CD4-positive, alpha-beta T cell (primary cell): ENCODE data around the gene CTDSP2. TPM values are rescaled to one million over a fixed set of nuclear protein-coding genes. Genes with fewer than 3 reads are reported as not detected.

Source experiments
- ATAC-seq: fragments of 200-7000 bp; cut with Tn5 transposase; one replicate; pipeline ENCODE4 v1.10.0; 2022; ENCODE audit warnings: mild to moderate bottlenecking; ENCODE audit not compliant: poor library complexity
- CTCF ChIA-PET: fragments of 350-600 bp; sonication (Branson Sonifier 250); formaldehyde crosslinking; loops from one replicate; lab custom pipeline; 2021; ENCODE audit warnings: antibody characterized with exemption, inconsistent platforms; lab: Charles Lee
- POLR2A ChIA-PET: fragments of 350-600 bp; sonication (Branson Sonifier 250); formaldehyde crosslinking; loops from one replicate; lab custom pipeline; 2021; ENCODE audit warnings: antibody characterized with exemption, inconsistent platforms; lab: Charles Lee
- DNase-seq, 14 experiments: peaks; one replicate each; pipeline ENCODE4 v3.0.0-alpha.2; 2013 to 2020; ENCODE audit warnings: mixed read lengths in 2 of 14
- H3K27ac ChIP-seq, 2 donors: one replicate each; pipeline versions ENCODE4 v1.5.1 to v1.7.0; 2013; ENCODE audit warnings: low read length in 2 of 2, low read depth in 1 of 2, mild to moderate bottlenecking in 1 of 2
- H3K27me3 ChIP-seq, 2 experiments: 1 replicate in 1 of 2; 2 replicates in 1 of 2; pipeline versions ENCODE4 v1.6.1 to v1.7.0; 2013; ENCODE audit warnings: low read length in 2 of 2, control low read depth in 1 of 2, mild to moderate bottlenecking in 1 of 2, moderate library complexity in 1 of 2; ENCODE audit not compliant: insufficient read depth in 2 of 2, control insufficient read depth in 1 of 2
- H3K36me3 ChIP-seq: one replicate; pipeline ENCODE4 v1.6.1; 2013; ENCODE audit warnings: low read length, control low read depth; ENCODE audit not compliant: insufficient read depth
- H3K4me1 ChIP-seq: one replicate; pipeline ENCODE4 v1.6.1; 2013; ENCODE audit warnings: low read length, control low read depth; ENCODE audit not compliant: insufficient read depth
- H3K4me3 ChIP-seq: one replicate; pipeline ENCODE4 v1.5.1; 2013; ENCODE audit warnings: mild to moderate bottlenecking, low read length, moderate library complexity
- H3K9me3 ChIP-seq, 2 experiments: 1 replicate in 1 of 2; 2 replicates in 1 of 2; pipeline versions ENCODE4 v1.6.1 to v1.7.0; 2013; ENCODE audit warnings: low read length in 2 of 2, mild to moderate bottlenecking in 2 of 2, control low read depth in 1 of 2, moderate library complexity in 1 of 2; ENCODE audit not compliant: control insufficient read depth in 1 of 2, insufficient read depth in 1 of 2
- H3K27ac Mint-ChIP-seq: one replicate; pipeline ENCODE4 v1.8.0; 2020; ENCODE audit warnings: mixed read lengths
- H3K27me3 Mint-ChIP-seq: one replicate; pipeline ENCODE4 v1.8.0; 2021; ENCODE audit warnings: mixed read lengths
- H3K36me3 Mint-ChIP-seq: one replicate; pipeline ENCODE4 v1.8.0; 2021; ENCODE audit warnings: low read depth, mixed read lengths
- H3K4me1 Mint-ChIP-seq: one replicate; pipeline ENCODE4 v1.8.0; 2021; ENCODE audit warnings: low read depth, mixed read lengths
- H3K4me3 Mint-ChIP-seq: one replicate; pipeline ENCODE4 v1.8.0; 2020; ENCODE audit warnings: mild to moderate bottlenecking, mixed read lengths
- H3K9me3 Mint-ChIP-seq: one replicate; pipeline ENCODE4 v1.8.0; 2020; ENCODE audit warnings: mixed read lengths
- intact Hi-C, 2 experiments: fragments of 100-400 bp; cut with DNase I in 1 of 2; cut with micrococcal nuclease in 1 of 2; formaldehyde crosslinking; loops; one replicate each; pipeline versions ENCODE4 v1.15.1 to v1.9.0; 2023 to 2025; cut with DNase I, micrococcal nuclease
- total RNA-seq, 174 experiments: library from RNA in 2 of 174; stranded (reverse) in 2 of 174; gene quantifications; one replicate each; pipeline ENCODE4 v1.2.3 and lab custom pipeline; 2021 to 2026
- TF ChIP-seq, protein P1 (sequence below): fragments of 200-600 bp; IDR thresholded peaks from one replicate; pipeline ENCODE4 v1.8.0; 2022; ENCODE audit warnings: antibody characterized with exemption, mild to moderate bottlenecking

The CTDSP2 gene
- total RNA-seq, 2 experiments from 2014 or later, result 86.2 to 86.4 TPM

DNA sequence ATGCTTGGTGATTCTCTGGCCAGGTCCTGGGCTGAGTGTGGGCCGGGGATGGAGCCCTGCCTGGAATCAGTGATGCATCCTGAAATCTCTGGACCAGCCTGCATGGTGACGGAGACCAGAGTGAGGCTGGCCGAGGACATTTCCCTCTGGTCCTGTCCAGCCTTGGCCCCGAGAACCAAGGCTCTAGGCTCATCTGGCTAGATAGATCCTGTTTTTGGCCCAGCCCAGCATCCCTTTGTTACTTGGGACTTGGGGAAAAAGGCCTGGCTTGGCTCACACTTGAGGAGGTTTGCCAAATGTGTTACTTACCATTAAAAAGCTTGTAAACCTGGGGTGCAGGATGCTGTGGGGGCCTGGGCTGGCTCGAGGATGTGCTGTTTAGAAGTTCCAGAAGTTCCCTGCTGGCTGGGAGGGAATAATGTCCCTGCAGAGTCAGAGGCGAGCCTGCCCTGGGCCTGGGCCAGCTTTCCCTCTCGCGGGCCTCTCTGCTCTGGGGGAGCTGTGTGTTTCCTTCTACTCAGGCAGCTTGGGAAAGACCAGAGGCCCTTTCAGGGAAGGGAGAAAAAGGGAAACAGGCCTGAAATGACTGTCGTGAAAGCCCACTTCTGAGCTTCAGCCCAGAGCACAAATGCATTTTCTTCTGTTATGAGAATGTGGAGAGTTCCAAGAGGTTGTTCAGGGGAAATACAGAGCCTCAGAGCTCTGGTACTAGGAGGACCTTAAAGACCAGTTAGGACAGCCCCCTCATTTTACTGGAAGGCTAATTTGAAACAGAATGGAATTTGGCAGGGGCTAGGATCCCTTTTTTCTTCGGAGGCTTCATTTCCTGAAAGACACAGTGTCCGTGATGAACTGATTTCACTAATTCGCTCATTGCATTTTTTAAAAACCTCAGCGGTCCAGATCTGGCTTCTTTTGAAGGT, 47.2 kb upstream of the CTDSP2 start:
- H3K9me3 ChIP-seq, result no peaks in the 10 kb centered on the region
- H3K4me3 ChIP-seq, result no peak overlapping the region
- TF ChIP-seq, protein P1, sequence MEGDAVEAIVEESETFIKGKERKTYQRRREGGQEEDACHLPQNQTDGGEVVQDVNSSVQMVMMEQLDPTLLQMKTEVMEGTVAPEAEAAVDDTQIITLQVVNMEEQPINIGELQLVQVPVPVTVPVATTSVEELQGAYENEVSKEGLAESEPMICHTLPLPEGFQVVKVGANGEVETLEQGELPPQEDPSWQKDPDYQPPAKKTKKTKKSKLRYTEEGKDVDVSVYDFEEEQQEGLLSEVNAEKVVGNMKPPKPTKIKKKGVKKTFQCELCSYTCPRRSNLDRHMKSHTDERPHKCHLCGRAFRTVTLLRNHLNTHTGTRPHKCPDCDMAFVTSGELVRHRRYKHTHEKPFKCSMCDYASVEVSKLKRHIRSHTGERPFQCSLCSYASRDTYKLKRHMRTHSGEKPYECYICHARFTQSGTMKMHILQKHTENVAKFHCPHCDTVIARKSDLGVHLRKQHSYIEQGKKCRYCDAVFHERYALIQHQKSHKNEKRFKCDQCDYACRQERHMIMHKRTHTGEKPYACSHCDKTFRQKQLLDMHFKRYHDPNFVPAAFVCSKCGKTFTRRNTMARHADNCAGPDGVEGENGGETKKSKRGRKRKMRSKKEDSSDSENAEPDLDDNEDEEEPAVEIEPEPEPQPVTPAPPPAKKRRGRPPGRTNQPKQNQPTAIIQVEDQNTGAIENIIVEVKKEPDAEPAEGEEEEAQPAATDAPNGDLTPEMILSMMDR, result no peak
- ChIA-PET POLR2A (no interaction called here), CTCF (interaction anchor here (0.7 kb wide), 1 partner anchor 42 kb away, joined by 3 read pairs; no protein-coding TSS in a partner anchor)
- DNase-seq (no peak), ATAC-seq (no peak)
- H3K27ac ChIP-seq, result peak overlapping the region in 1 of 2 donors; percentile 11
- H3K4me3 Mint-ChIP-seq, result peak overlapping the region; percentile 74
- H3K27me3 Mint-ChIP-seq, result no peaks in the 10 kb centered on the region
- no peaks in the 10 kb centered on the region for H3K36me3 ChIP-seq
- peaks cover 67% of the 10 kb centered on the region for H3K4me1 ChIP-seq
- intact Hi-C loops, result no loop called here
- H3K4me1 Mint-ChIP-seq, result peaks cover 48% of the 10 kb centered on the region
- H3K27ac Mint-ChIP-seq, result peak overlapping the region; percentile 82
- no peaks in the 10 kb centered on the region for H3K36me3 Mint-ChIP-seq
- no peaks in the 10 kb centered on the region for H3K9me3 Mint-ChIP-seq
- peaks cover 0 to 4% of the 10 kb centered on the region in 2 experiments for H3K27me3 ChIP-seq

GRCh38 chr12:57892232-57892972, 45.9 kb upstream of the CTDSP2 start:
- Mint-ChIP-seq H3K4me3 (no peak overlapping the region), H3K9me3 (no peaks in the 10 kb centered on the region), H3K4me1 (peaks cover 45% of the 10 kb centered on the region), H3K27me3 (no peaks in the 10 kb centered on the region), H3K27ac (no peak overlapping the region), H3K36me3 (no peaks in the 10 kb centered on the region)
- no peak for ATAC-seq
- ChIA-PET POLR2A (no interaction called here), CTCF (no interaction called here)
- TF ChIP-seq, protein P1, result no peak
- Histone ChIP-seq H3K4me3 (no peak overlapping the region), H3K9me3 (no peaks in the 10 kb centered on the region), H3K27me3 (peaks cover 0 to 4% of the 10 kb centered on the region in 2 experiments), H3K36me3 (no peaks in the 10 kb centered on the region), H3K4me1 (peaks cover 64% of the 10 kb centered on the region), H3K27ac (no peak overlapping the region)
- no peak for DNase-seq
- intact Hi-C loops, result no loop called here

DNA sequence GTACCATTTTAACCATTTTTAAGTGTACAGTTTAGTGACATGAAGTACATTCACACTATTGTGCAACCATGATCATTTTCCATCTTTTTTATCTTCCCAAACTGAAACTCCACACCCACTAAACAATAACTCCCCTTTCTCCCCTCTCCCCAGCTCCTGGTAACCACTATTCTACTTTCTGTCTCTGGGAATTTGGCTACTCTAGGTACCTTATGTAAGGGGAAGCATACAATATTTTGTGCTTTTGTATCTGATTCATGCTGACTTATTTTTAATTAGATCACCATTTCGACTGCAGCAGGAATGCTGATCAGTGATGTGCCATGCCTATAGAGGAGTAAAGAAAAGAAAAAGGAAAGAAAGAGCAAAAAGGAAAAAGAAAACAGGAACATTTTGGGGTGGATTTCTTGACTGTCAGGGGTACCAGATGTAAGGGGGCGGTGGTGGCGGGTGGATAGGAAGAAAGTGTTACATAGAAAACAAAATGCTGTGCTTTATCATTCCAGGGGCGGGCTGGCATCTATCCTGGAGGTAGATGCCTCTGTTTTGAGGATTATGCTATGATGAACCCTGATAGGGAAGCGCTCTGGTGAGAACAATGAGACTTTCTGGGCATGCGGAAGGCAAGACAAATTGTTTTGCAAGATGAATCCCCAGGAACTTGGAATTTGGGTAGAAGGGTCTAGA, 45.2 kb upstream of the CTDSP2 start:
- intact Hi-C loops, result no loop called here
- peaks cover 0 to 4% of the 10 kb centered on the region in 2 experiments for H3K27me3 ChIP-seq
- H3K4me3 ChIP-seq, result no peak overlapping the region
- Mint-ChIP-seq H3K36me3 (no peaks in the 10 kb centered on the region), H3K4me1 (peaks cover 37% of the 10 kb centered on the region), H3K9me3 (no peaks in the 10 kb centered on the region), H3K27ac (no peak overlapping the region), H3K4me3 (no peak overlapping the region), H3K27me3 (no peaks in the 10 kb centered on the region)
- no peaks in the 10 kb centered on the region for H3K36me3 ChIP-seq
- TF ChIP-seq, protein P1, result no peak
- H3K27ac ChIP-seq, result no peak overlapping the region
- CTCF ChIA-PET, result interaction anchor here (0.6 kb wide), 1 partner anchor 43 kb away, joined by 3 read pairs; no protein-coding TSS in a partner anchor
- POLR2A ChIA-PET, result no interaction called here
- no peak for ATAC-seq
- DNase-seq, result no peak
- H3K4me1 ChIP-seq, result peaks cover 57% of the 10 kb centered on the region
- H3K9me3 ChIP-seq, result no peaks in the 10 kb centered on the region
